ENCODE data around the gene SHISA4. TPM values are rescaled to one million over a fixed set of nuclear protein-coding genes. Genes with fewer than 3 reads are reported as not detected.

SHISA4 gene
- total and polyA plus RNA-seq, 2 of the 8 experiments (the other 6 are each of a cell fraction or from before 2014, with no cell fraction given): 7.8 to 28.9 TPM

GRCh38 chr1:201917362-201918033 lies 28.8 kb downstream of the SHISA4 start:
- H3K27ac ChIP-seq (ENCODE audit: low read depth, low read length): no peak overlapping the region
- H3K23ac ChIP-seq (ENCODE audit: insufficient read length): no peak overlapping the region
- H4K20me1 ChIP-seq (replicated peaks in 1 of 2; ENCODE audit: control insufficient read depth in 1 of 2, insufficient read depth in 2 of 2, low read length in 2 of 2): no peaks in the 10 kb centered on the region
- H2BK5ac ChIP-seq (ENCODE audit: low read depth, low read length): no peak overlapping the region
- H4K5ac ChIP-seq (ENCODE audit: insufficient read length, low read depth, low read length): no peak overlapping the region
- no peaks in the 10 kb centered on the region for H3K23me2 ChIP-seq (ENCODE audit: low read depth, low read length)
- H4K8ac ChIP-seq (ENCODE audit: extremely low read depth, insufficient read depth, low read length): no peak overlapping the region
- H2BK120ac ChIP-seq (replicated peaks; ENCODE audit: low read depth, low read length): no peak overlapping the region
- H2AK5ac ChIP-seq (ENCODE audit: low read depth, low read length): no peak overlapping the region
- H3K14ac ChIP-seq (ENCODE audit: insufficient read length): no peak overlapping the region
- H3K4me1 ChIP-seq (replicated peaks in 1 of 4; ENCODE audit: control insufficient read depth in 3 of 4, insufficient read depth in 4 of 4, low read length in 3 of 4): no peaks in the 10 kb centered on the region; a peak in 1 of 7 replicates
- TF ChIP-seq NRF1 (IDR thresholded peaks at IDR 0.05; ENCODE audit: low read depth, low read length) (no peak), SAP30 (IDR thresholded peaks at IDR 0.05; ENCODE audit: insufficient read depth, insufficient replicate concordance, low read length) (no peak), SRF (IDR thresholded peaks at IDR 0.05; ENCODE audit: low read depth, low read length) (no peak)
- H3K4ac ChIP-seq (replicated peaks; ENCODE audit: insufficient read length, low read depth, low read length): no peak overlapping the region
- no peaks in the 10 kb centered on the region for H3K9me3 ChIP-seq (ENCODE audit: insufficient read depth in 2 of 2, low read depth in 1 of 2, low read length in 1 of 2)
- H2AFZ ChIP-seq (ENCODE audit: low read length): no peak overlapping the region
- H3K79me1 ChIP-seq (ENCODE audit: low read depth, low read length): no peaks in the 10 kb centered on the region
- no peak overlapping the region for H3K4me2 ChIP-seq (ENCODE audit: insufficient read depth in 1 of 2, low read depth in 2 of 2, low read length in 2 of 2)
- H2BK20ac ChIP-seq (ENCODE audit: low read length): no peak overlapping the region
- FAIRE-seq (no peak), DNase-seq (ENCODE audit: low read depth in 1 of 2, low spot score in 2 of 2) (no peak)
- H3K27me3 ChIP-seq (replicated peaks in 1 of 4; ENCODE audit: control insufficient read depth in 3 of 4, extremely low read depth in 1 of 4, insufficient read depth in 3 of 4, low read length in 3 of 4): no peaks in the 10 kb centered on the region
- POLR2A ChIA-PET (ENCODE audit: partially characterized antibody): interaction anchor here (1.2 to 1.9 kb wide), 4 partner anchors 19 to 93 kb away, joined by 3 to 5 read pairs (median 3); partner anchors contain the start of gene ELF3
- no peak overlapping the region for H3K18ac ChIP-seq (ENCODE audit: extremely low read depth, low read length)
- H4K91ac ChIP-seq (replicated peaks; ENCODE audit: insufficient read length, low read length): no peak overlapping the region
- no peak overlapping the region for H2BK12ac ChIP-seq (ENCODE audit: low read depth, low read length)
- WGBS, 2 experiments (ENCODE audit: extremely low coverage in 1 of 2, insufficient coverage in 1 of 2, insufficient read length in 1 of 2, insufficient replicate concordance in 2 of 2, low coverage in 1 of 2, low lambda C conversion rate in 2 of 2, missing lambda C conversion rate in 1 of 2): 88% methylated on average over 7 of the region's 7 CpGs; no CpG with 5 or more reads in 1 of the 2 experiments
- H3K79me2 ChIP-seq (ENCODE audit: control insufficient read depth in 1 of 2, insufficient read depth in 2 of 2, low read length in 2 of 2): no peaks in the 10 kb centered on the region
- no peak overlapping the region for H3K4me3 ChIP-seq (ENCODE audit: extremely low read depth in 1 of 4, insufficient read depth in 2 of 4, low read depth in 3 of 4, low read length in 4 of 4)
- H2BK15ac ChIP-seq (ENCODE audit: low read length): no peak overlapping the region
- no peak overlapping the region for H3K9ac ChIP-seq (replicated peaks in 1 of 4; ENCODE audit: extremely low read depth in 1 of 4, low read depth in 3 of 4, low read length in 3 of 4)
- H3K56ac ChIP-seq (replicated peaks; ENCODE audit: insufficient read length, low read depth, low read length): no peak overlapping the region
- CTCF ChIA-PET (ENCODE audit: partially characterized antibody): interaction anchor here (0.7 to 4.0 kb wide), 11 partner anchors 10 to 92 kb away, joined by 3 to 22 read pairs (median 3); partner anchors contain the start of gene LMOD1
- no peaks in the 10 kb centered on the region for H3K36me3 ChIP-seq (ENCODE audit: control insufficient read depth in 2 of 4, insufficient read depth in 4 of 4, low read length in 3 of 4)

Data from H1 (cell line).